GM12878 (cell line): ENCODE results near the gene SEMA3G. TPM values are rescaled to one million over a fixed set of nuclear protein-coding genes. Genes with fewer than 3 reads are reported as not detected.
A peak's percentile ranks its signal among the peaks of the same experiment; 100 is the strongest.

Experiments used
- ATAC-seq: fragments of 200-7000 bp; cut with Tn5 transposase; 3 replicates; pipeline ENCODE4 v1.9.1; 2020; ENCODE audit warnings: mild to moderate bottlenecking, moderate library complexity
- BruUV-seq: library from RNA; stranded (reverse); fragments of 400-500 nt; replicated peaks from 2 replicates; lab custom pipeline; 2021; lab: Mats Ljungman, UMichigan
- CTCF ChIA-PET: fragments of 300-600 bp; sonication (Branson Sonifier 250); formaldehyde crosslinking; extraction: SDS; loops from one replicate; lab custom pipeline; 2021; ENCODE audit warnings: inconsistent platforms; lab: Yijun Ruan, JAX
- POLR2A ChIA-PET: fragments of 350-600 bp; formaldehyde crosslinking; extraction: SDS; loops from one replicate; lab custom pipeline; 2021; ENCODE audit warnings: inconsistent platforms; lab: Charles Lee
- RAD21 ChIA-PET: fragments of 300-600 bp; sonication (Branson Sonifier 250); formaldehyde crosslinking; loops from one replicate; lab custom pipeline; 2023; ENCODE audit warnings: antibody characterized with exemption; ENCODE audit not compliant: unreplicated experiment; lab: Charles Lee
- SMC1A ChIA-PET: fragments of 300-600 bp; sonication (Branson Sonifier 250); formaldehyde crosslinking; loops from one replicate; lab custom pipeline; 2023; ENCODE audit not compliant: unreplicated experiment, uncharacterized antibody; lab: Charles Lee
- DNase-seq: peaks from one replicate; pipeline ENCODE4 v3.0.0-alpha.2; 2011; ENCODE audit warnings: low read depth, low spot score
- FAIRE-seq: peaks from 3 replicates; lab custom pipeline; 2011; peaks lifted over from hg19 to GRCh38; lab: Jason Lieb, UNC
- H2AFZ ChIP-seq: 2 replicates; pipeline ENCODE4 v1.6.0; 2011; ENCODE audit warnings: low read depth, low read length, control low read depth; ENCODE audit not compliant: control insufficient read depth
- H3K27ac ChIP-seq: 2 replicates; pipeline ENCODE4 v1.5.1; 2011; ENCODE audit warnings: control low read depth; ENCODE audit not compliant: control insufficient read depth, insufficient read depth
- H3K27me3 ChIP-seq, 2 experiments: replicated peaks in 1 of 2; 2 replicates each; pipeline versions ENCODE4 v1.6.0 to v1.6.1; 2011; ENCODE audit warnings: low read length in 1 of 2; ENCODE audit not compliant: control insufficient read depth in 2 of 2, insufficient read depth in 2 of 2
- H3K36me3 ChIP-seq, 2 experiments: 2 replicates each; pipeline ENCODE4 v1.5.1; 2011; ENCODE audit warnings: low read length in 1 of 2; ENCODE audit not compliant: control insufficient read depth in 2 of 2, insufficient read depth in 2 of 2
- H3K4me1 ChIP-seq: 2 replicates; pipeline ENCODE4 v1.6.1; 2011; ENCODE audit warnings: mild to moderate bottlenecking, low read length, moderate library complexity, mixed read lengths; ENCODE audit not compliant: control insufficient read depth, insufficient read depth
- H3K4me2 ChIP-seq: 2 replicates; pipeline ENCODE4 v1.6.0; 2011; ENCODE audit warnings: control low read depth; ENCODE audit not compliant: control insufficient read depth, insufficient read depth
- H3K4me3 ChIP-seq: fragments of 200-600 bp; sonication (generic); 2 replicates; pipeline ENCODE4 v1.5.1; 2016
- H3K79me2 ChIP-seq: 2 replicates; pipeline ENCODE4 v1.6.0; 2011; ENCODE audit warnings: low read length; ENCODE audit not compliant: control insufficient read depth, insufficient read depth
- H3K9ac ChIP-seq: 2 replicates; pipeline ENCODE4 v1.8.0; 2011; ENCODE audit warnings: low read length, control low read depth, mixed read lengths; ENCODE audit not compliant: control insufficient read depth, insufficient read depth
- H3K9me3 ChIP-seq: replicated peaks from 3 replicates; pipeline ENCODE4 v1.5.1; 2011; ENCODE audit warnings: mild to moderate bottlenecking, low read length; ENCODE audit not compliant: control insufficient read depth, insufficient read depth
- H4K20me1 ChIP-seq: 2 replicates; pipeline ENCODE4 v1.6.0; 2011; ENCODE audit not compliant: control insufficient read depth, insufficient read depth
- BCL11A ChIP-seq: IDR thresholded peaks from 2 replicates; pipeline ENCODE4 v1.6.1; 2011; ENCODE audit warnings: low read depth, low read length
- DPF2 ChIP-seq: fragments of 450-650 bp; IDR thresholded peaks from 2 replicates; pipeline ENCODE4 v1.6.1; 2017; ENCODE audit warnings: mild to moderate bottlenecking
- EZH2 ChIP-seq: IDR thresholded peaks from 2 replicates; pipeline ENCODE4 v1.6.1; 2012; ENCODE audit warnings: low read depth, mild to moderate bottlenecking, control low read depth, inconsistent platforms, low read length, borderline replicate concordance; ENCODE audit not compliant: control insufficient read depth
- IKZF1 ChIP-seq: fragments of 450-650 bp; conservative IDR thresholded peaks from 2 replicates; pipeline ENCODE4 v1.6.1; 2017; ENCODE audit warnings: antibody characterized with exemption, mild to moderate bottlenecking
- MYC ChIP-seq: IDR thresholded peaks from 2 replicates; pipeline ENCODE4 v1.6.1; 2011; ENCODE audit warnings: mild to moderate bottlenecking, low read length, moderate library complexity, inconsistent platforms; ENCODE audit not compliant: insufficient read depth, insufficient replicate concordance, insufficient read length, severe bottlenecking
- POU2F2 ChIP-seq: IDR thresholded peaks from 3 replicates; pipeline ENCODE4 v1.6.1; 2011; ENCODE audit warnings: low read depth, mild to moderate bottlenecking, low read length, borderline replicate concordance
- RAD21 ChIP-seq: IDR thresholded peaks from 2 replicates; pipeline ENCODE4 v1.6.1; 2011; ENCODE audit warnings: mild to moderate bottlenecking, low read depth, low read length, moderate library complexity; ENCODE audit not compliant: insufficient read depth
- SIX5 ChIP-seq: IDR thresholded peaks from 2 replicates; pipeline ENCODE4 v1.6.1; 2011; ENCODE audit warnings: mild to moderate bottlenecking, low read depth, low read length, moderate library complexity; ENCODE audit not compliant: severe bottlenecking
- SMC3 ChIP-seq: IDR thresholded peaks from 2 replicates; pipeline ENCODE4 v1.6.1; 2011; ENCODE audit warnings: low read length, improper control_type of control experiment, borderline replicate concordance
- ZNF622 ChIP-seq: fragments of 450-650 bp; IDR thresholded peaks from 2 replicates; pipeline ENCODE4 v1.6.1; 2017; ENCODE audit warnings: mild to moderate bottlenecking, inconsistent platforms
- WGBS: methylation state at CpG from one replicate; pipeline ENCODE4 v1.1.6; 2016; ENCODE audit warnings: low lambda C conversion rate; ENCODE audit not compliant: insufficient replicate concordance, insufficient coverage; ENCODE audit errors: missing lambda C conversion rate; 5-methylcytosine and 5-hydroxymethylcytosine counted together
- in situ Hi-C: fragments of 300-500 bp; cut with MboI; formaldehyde crosslinking; loops from 9 replicates; pipeline ENCODE4 v1.14.3; 2018; ENCODE audit warnings: mixed read lengths
- intact Hi-C: fragments of 100-400 bp; cut with micrococcal nuclease; formaldehyde crosslinking; loops from one replicate; pipeline ENCODE4 v1.14.2; 2022; ENCODE audit not compliant: unreplicated experiment
- polyA plus RNA-seq, 11 experiments: library from polyadenylated mRNA; depleted of rRNA in 4 of 11; unstranded in 6 of 11; stranded (reverse) in 5 of 11; fragments of >200 nt; fragmentation: Nextera tagmentation in 4 of 11; fragmentation: Illumina TruSeq in 1 of 11; extraction: Ambion mirVana in 4 of 11; extraction: Trizol in 1 of 11; gene quantifications; 1 replicate in 1 of 11; 2 replicates in 10 of 11; pipeline versions ENCODE4 v1.2.1 to v1.2.3, GENCODE V29; 2011 to 2016; ENCODE audit warnings: inconsistent platforms in 2 of 11, missing spikeins in 2 of 11, low read depth in 1 of 11
- total RNA-seq, 4 experiments: library from RNA; depleted of rRNA in 3 of 4; stranded (reverse); fragments of >200 nt in 3 of 4; fragmentation: Illumina TruSeq in 1 of 4; extraction: Trizol in 1 of 4; gene quantifications; 2 replicates each; pipeline versions ENCODE4 v1.2.1 to v1.2.3, GENCODE V29; 2013 to 2021
- TF ChIP-seq, protein P1 (sequence below), 3 experiments: IDR thresholded peaks in 2 of 3; conservative IDR thresholded peaks in 1 of 3; 2 replicates each; pipeline ENCODE4 v1.5.1; 2011; ENCODE audit warnings: low read depth in 3 of 3, low read length in 3 of 3, mild to moderate bottlenecking in 3 of 3, control low read depth in 2 of 3, moderate library complexity in 2 of 3, inconsistent platforms in 1 of 3, mixed read lengths in 1 of 3; ENCODE audit not compliant: control insufficient read depth in 2 of 3, insufficient read depth in 1 of 3; ENCODE audit errors: extremely low read depth in 1 of 3

Gene SEMA3G
- total and polyA plus RNA-seq, 10 of the 15 experiments (the other 5 are each of a cell fraction or from before 2014, with no cell fraction given), result 0.03 to 0.04 TPM; not detected in 8

DNA sequence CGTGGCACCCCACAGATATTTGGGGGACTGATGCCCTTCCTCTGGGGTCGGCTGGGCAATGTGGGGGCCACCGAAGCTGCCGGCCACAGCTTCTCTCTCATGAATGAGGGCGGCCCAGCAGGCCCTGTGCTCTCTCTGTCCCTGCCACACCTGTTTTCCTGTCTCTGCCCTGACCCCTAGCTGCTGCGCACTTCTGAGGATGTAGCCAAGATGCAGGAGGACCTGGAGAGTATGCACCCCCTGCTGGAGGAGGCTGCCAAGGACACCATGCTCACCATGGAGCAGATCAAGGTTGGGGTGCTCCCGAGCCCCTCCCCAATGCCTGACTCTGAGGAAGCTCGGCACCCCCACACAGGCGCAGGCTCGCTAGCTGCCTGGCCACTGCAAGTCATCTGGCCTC, 59.7 kb downstream of the SEMA3G start:
- ChIA-PET SMC1A (interaction anchor here (0.6 to 2.1 kb wide), 7 partner anchors 12 to 166 kb away, joined by 3 to 8 read pairs (median 4); no protein-coding TSS in a partner anchor), CTCF (interaction anchor here (0.7 to 2.8 kb wide), 16 partner anchors 10 to 180 kb away, joined by 3 to 21 read pairs (median 6); partner anchors contain the start of gene TLR9), POLR2A (no interaction called here), RAD21 (interaction anchor here (0.8 to 1.6 kb wide), 5 partner anchors 44 to 164 kb away, joined by 3 to 8 read pairs (median 5); no protein-coding TSS in a partner anchor)
- Histone ChIP-seq H3K9me3 (no peaks in the 10 kb centered on the region), H3K4me3 (no peak overlapping the region), H3K79me2 (no peaks in the 10 kb centered on the region), H3K4me1 (no peaks in the 10 kb centered on the region; the same call in 1 of the 2 replicates), H3K4me2 (no peak overlapping the region), H3K27ac (no peak overlapping the region), H2AFZ (no peak overlapping the region), H3K9ac (no peak overlapping the region), H3K27me3 (no peaks in the 10 kb centered on the region), H3K36me3 (no peaks in the 10 kb centered on the region), H4K20me1 (no peaks in the 10 kb centered on the region)
- BruUV-seq, result no TSS peak
- in situ Hi-C loops, result no loop called here
- no peak for FAIRE-seq
- no peak for TF ChIP-seq ZNF622
- TF ChIP-seq RAD21, result peak; percentile 55
- TF ChIP-seq EZH2, result no peak
- peak; percentile 55 for TF ChIP-seq SMC3
- no peak for TF ChIP-seq POU2F2
- TF ChIP-seq MYC, result no peak
- TF ChIP-seq, protein P1, sequence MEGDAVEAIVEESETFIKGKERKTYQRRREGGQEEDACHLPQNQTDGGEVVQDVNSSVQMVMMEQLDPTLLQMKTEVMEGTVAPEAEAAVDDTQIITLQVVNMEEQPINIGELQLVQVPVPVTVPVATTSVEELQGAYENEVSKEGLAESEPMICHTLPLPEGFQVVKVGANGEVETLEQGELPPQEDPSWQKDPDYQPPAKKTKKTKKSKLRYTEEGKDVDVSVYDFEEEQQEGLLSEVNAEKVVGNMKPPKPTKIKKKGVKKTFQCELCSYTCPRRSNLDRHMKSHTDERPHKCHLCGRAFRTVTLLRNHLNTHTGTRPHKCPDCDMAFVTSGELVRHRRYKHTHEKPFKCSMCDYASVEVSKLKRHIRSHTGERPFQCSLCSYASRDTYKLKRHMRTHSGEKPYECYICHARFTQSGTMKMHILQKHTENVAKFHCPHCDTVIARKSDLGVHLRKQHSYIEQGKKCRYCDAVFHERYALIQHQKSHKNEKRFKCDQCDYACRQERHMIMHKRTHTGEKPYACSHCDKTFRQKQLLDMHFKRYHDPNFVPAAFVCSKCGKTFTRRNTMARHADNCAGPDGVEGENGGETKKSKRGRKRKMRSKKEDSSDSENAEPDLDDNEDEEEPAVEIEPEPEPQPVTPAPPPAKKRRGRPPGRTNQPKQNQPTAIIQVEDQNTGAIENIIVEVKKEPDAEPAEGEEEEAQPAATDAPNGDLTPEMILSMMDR (IDR thresholded peaks at IDR 0.05 in 2 of 3, conservative IDR thresholded peaks at IDR 0.05 in 1 of 3; ENCODE audit: control insufficient read depth in 2 of 3, extremely low read depth in 1 of 3, insufficient read depth in 1 of 3, low read depth in 3 of 3, low read length in 3 of 3), result peak; percentile 59 to 73 (median 72)
- TF ChIP-seq SIX5, result no peak
- TF ChIP-seq IKZF1, result 0 out of 2 replicates have a peak, but pooled peaks have one; percentile 13
- TF ChIP-seq BCL11A, result no peak
- TF ChIP-seq DPF2, result no peak
- intact Hi-C loops, result loop anchor here (1.0 kb wide), 2 partner anchors 94 to 165 kb away; no protein-coding TSS in a partner anchor
- 44% methylated on average over 10 of the region's 10 CpGs for WGBS
- DNase-seq, result no peak
- peak; percentile 90 for ATAC-seq
